ENCODE data around the gene CDH13. TPM values are rescaled to one million over a fixed set of nuclear protein-coding genes. Genes with fewer than 3 reads are reported as not detected.

The CDH13 gene
- total RNA-seq, 2 donors from 2014 or later, result 2.4 to 6.3 TPM

GRCh38 chr16:82867485-82867884 is 240.7 kb downstream of the CDH13 start:
- Histone ChIP-seq H3K9ac (ENCODE audit: low read depth in 2 of 2, low read length in 2 of 2) (no peak overlapping the region), H3K4me1 (no peaks in the 10 kb centered on the region), H3K27ac (no peak overlapping the region), H3K27me3 (no peaks in the 10 kb centered on the region), H3K36me3 (no peaks in the 10 kb centered on the region), H3K9me3 (no peaks in the 10 kb centered on the region), H3K4me3 (no peak overlapping the region)
- no peak for TF ChIP-seq CTCF (IDR thresholded peaks at IDR 0.05)
- DNase-seq, result no peak
- intact Hi-C loops (cut with DNase I), result no loop called here

- intact Hi-C loops (cut with DNase I), result no loop called here
- Histone ChIP-seq H3K27ac (no peak overlapping the region), H3K27me3 (no peaks in the 10 kb centered on the region), H3K4me1 (no peaks in the 10 kb centered on the region), H3K9me3 (no peaks in the 10 kb centered on the region), H3K36me3 (no peaks in the 10 kb centered on the region), H3K4me3 (no peak overlapping the region), H3K9ac (ENCODE audit: low read depth in 2 of 2, low read length in 2 of 2) (no peak overlapping the region)
- DNase-seq, result no peak
- TF ChIP-seq CTCF (IDR thresholded peaks at IDR 0.05), result no peak
Measured at GRCh38 chr16:82874271-82874670, 247.5 kb downstream of the CDH13 start.

- no peak overlapping the region for H3K27ac ChIP-seq
- DNase-seq, result no peak
- no peaks in the 10 kb centered on the region for H3K27me3 ChIP-seq
- H3K36me3 ChIP-seq, result no peaks in the 10 kb centered on the region
- H3K9ac ChIP-seq (ENCODE audit: low read depth in 2 of 2, low read length in 2 of 2), result no peak overlapping the region
- intact Hi-C loops (cut with DNase I), result no loop called here
- no peak overlapping the region for H3K4me3 ChIP-seq
- H3K4me1 ChIP-seq, result no peaks in the 10 kb centered on the region
- H3K9me3 ChIP-seq, result no peaks in the 10 kb centered on the region
- no peak for TF ChIP-seq CTCF (IDR thresholded peaks at IDR 0.05)
Measured at GRCh38 chr16:82874672-82875071, 247.9 kb downstream of the CDH13 start.

- Histone ChIP-seq H3K27ac (no peak overlapping the region), H3K4me3 (no peak overlapping the region), H3K9me3 (no peaks in the 10 kb centered on the region), H3K4me1 (no peaks in the 10 kb centered on the region), H3K36me3 (no peaks in the 10 kb centered on the region), H3K27me3 (no peaks in the 10 kb centered on the region), H3K9ac (ENCODE audit: low read depth in 2 of 2, low read length in 2 of 2) (no peak overlapping the region)
- no peak for DNase-seq
- intact Hi-C loops (cut with DNase I), result no loop called here
- TF ChIP-seq CTCF (IDR thresholded peaks at IDR 0.05), result no peak
Measured at GRCh38 chr16:82876951-82877350, 250.2 kb downstream of the CDH13 start.

GRCh38 chr16:82878466-82878865 is 251.7 kb downstream of the CDH13 start:
- no peak overlapping the region for H3K9ac ChIP-seq (ENCODE audit: low read depth in 2 of 2, low read length in 2 of 2)
- no peak for DNase-seq
- no peaks in the 10 kb centered on the region for H3K27me3 ChIP-seq
- intact Hi-C loops (cut with DNase I), result no loop called here
- no peak overlapping the region for H3K4me3 ChIP-seq
- no peak for TF ChIP-seq CTCF (IDR thresholded peaks at IDR 0.05)
- H3K4me1 ChIP-seq, result no peaks in the 10 kb centered on the region
- H3K27ac ChIP-seq, result no peak overlapping the region
- no peaks in the 10 kb centered on the region for H3K9me3 ChIP-seq
- H3K36me3 ChIP-seq, result no peaks in the 10 kb centered on the region

- H3K4me3 ChIP-seq, result no peak overlapping the region
- H3K27me3 ChIP-seq, result no peaks in the 10 kb centered on the region
- H3K27ac ChIP-seq, result no peak overlapping the region
- intact Hi-C loops (cut with DNase I), result no loop called here
- H3K9ac ChIP-seq (ENCODE audit: low read depth in 2 of 2, low read length in 2 of 2), result no peak overlapping the region
- no peak for TF ChIP-seq CTCF (IDR thresholded peaks at IDR 0.05)
- H3K36me3 ChIP-seq, result no peaks in the 10 kb centered on the region
- H3K9me3 ChIP-seq, result no peaks in the 10 kb centered on the region
- no peak for DNase-seq
- no peaks in the 10 kb centered on the region for H3K4me1 ChIP-seq
Measured at GRCh38 chr16:82880346-82880745, 253.6 kb downstream of the CDH13 start.
